HG02610 (cell line): ENCODE results near the gene IRF4.

Source experiments
- ATAC-seq: cut with Tn5 transposase; IDR thresholded peaks from one replicate; pipeline ENCODE4 v1.9.1; 2021; ENCODE audit warnings: mild to moderate bottlenecking, moderate library complexity; ENCODE audit not compliant: unreplicated experiment

The IRF4 gene

DNA sequence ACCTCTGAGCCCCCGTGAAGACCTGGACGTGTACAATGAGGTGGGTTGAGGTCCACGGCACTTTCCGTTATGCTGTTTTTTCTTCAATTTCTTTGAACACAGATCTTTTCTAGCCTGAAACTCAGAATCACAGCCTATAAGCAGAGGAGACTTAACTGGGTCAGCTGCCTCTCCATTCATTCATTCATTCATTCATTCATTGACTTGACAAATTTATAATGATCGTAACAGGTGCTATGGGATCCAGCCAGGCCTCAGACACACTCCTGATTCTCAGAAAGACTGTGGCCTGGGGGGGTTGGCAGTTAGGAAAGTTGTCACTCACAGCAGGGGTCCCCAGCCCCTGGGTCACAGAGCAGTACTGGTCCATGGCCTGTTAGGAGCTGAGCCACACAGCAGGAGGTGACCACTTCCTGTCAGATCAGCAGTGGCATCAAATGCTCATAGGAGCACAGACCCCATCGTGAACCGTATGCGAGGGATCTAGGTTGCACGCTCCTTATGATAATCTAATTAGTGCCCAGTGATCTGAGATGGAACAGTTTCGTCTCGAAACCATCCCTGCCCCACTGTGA is 38.6 kb upstream of the IRF4 start:
- ATAC-seq = no peak

DNA sequence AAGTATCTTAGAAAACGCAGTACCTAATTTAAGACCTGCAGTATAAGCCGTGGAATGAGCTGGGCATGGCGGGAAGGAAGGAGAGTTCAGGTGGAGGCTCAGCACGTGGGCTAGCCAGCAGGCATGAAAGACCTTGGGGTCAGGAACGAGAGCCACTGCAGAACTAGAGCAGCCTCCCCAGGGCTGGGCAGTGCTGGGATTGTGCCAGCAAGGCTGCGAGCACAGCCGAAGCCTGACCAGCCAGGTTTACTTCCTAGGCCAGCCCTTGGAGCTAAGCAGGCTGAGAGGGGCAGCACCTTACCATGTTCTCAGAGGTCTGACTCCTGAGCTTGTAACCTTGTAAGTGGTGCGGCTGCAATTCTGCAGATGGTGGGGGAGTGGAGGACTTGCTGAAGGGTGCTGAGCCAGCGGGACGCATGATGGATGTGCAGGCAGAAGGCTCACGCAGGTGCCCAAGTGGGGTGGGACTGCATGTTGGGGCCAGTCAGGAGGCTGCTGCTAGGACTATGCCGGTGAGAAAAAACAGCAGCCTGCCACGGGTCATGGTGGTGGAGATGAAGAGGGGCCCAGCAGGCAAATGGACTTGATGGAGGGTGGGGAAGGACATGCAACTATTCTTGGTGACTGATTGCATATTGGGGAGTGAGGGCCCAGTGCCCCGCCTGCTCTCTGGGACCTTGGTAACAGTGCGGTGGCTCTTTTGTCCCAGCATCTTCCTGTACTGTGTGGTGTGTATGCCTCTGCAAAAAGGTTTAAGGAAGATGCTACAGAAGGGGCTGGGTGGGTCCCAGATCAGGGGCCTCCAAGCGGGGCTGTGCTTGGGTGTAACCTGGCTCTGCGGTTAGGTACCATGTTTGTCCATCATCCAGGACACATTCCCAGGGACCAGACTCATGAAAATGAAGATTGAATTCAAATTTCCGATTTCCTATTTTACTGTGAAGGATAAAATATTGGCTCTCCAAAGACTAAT is 37.6 kb upstream of the IRF4 start:
- no peak for ATAC-seq

DNA sequence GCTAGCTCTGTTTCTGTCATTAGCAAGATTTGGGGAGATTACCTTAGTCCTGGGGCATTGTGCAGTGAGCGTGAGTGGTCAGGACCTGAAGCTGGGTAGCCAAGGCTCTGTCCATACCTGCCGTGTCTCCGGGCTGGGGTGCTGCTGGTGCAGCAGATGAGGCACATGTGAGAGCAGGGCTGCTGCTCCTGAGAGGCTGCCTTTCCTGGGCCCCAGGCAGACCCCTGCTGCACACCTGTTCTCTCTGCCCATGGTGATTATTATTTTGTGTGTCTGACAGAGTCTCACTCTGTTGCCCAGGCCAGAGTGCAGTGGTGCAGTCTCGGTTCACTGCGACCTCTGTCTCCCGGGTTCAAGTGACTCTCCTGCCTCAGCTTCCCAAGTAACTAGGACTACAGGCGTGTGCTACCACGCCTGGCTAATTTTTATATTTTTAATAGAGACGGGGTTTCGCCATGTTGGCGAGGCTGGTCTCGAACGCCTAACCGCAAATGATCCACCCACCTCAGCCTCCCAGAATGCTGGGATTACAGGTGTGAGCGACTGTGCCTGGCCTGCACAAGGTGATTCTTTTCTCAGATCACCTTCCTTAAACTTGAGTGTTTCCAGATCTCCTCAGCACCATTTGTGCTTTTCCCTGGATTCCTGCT is 36.8 kb upstream of the IRF4 start:
- no peak for ATAC-seq

DNA sequence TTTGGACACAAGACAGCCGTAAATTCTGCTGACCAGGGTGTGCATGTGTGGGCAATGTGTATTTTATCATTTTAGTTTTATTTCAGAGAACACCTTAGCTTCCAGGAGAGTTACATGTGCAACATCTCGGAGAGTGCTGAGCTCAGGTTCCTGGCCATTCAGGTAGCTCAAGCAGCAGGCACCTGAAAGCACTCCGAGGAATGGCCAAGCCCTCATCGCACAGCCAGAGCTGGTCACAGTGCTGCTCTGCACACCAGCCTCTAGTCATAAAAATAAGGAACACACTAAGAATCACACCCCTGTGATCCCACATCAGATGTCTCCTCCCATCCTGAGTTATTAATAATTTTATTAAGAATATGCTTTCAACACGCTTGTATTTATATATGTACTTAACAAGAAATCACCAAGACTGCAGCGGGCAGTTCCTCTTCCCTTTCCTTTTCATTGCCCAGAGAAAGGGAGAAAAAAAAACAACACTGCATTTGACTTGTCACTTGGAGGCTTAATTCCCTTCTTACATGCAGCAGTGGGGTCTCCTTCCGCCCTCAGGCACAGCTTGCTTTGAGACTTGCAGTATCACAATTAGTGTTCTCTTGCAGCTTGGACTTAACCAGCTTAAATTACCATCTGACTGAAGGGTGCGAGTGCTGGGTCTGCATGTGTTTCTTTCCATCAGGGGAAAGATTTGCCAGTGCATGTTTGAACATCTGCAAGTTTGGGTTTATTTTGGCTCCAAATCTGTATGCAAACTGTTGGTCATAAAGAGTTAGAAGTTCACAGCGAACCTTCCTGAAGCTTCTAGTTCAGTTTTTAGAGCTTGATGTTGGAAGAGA is 36.0 kb upstream of the IRF4 start:
- peak; percentile 25 for ATAC-seq

DNA sequence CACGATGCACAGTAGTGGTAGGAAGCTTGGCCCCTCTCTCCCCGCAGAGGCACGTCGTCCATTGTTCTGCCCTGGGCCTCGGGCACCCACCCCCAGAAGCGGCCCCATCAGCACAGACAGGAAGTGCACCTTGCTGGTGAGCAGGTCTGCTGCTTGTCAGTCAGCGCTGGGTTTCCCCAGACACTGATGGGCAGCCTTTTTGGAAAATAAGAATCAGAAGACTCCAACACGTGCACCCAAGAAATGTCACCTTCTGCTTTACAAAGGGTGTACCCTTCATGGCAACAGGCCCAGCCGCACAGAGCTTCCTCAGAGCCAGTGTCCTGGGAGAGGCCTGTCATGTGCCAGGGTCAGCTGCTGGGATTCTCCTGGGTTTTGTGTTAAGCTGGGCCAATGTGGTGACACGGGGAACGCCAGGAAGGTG is 34.7 kb upstream of the IRF4 start:
- ATAC-seq = peak; percentile 61

DNA sequence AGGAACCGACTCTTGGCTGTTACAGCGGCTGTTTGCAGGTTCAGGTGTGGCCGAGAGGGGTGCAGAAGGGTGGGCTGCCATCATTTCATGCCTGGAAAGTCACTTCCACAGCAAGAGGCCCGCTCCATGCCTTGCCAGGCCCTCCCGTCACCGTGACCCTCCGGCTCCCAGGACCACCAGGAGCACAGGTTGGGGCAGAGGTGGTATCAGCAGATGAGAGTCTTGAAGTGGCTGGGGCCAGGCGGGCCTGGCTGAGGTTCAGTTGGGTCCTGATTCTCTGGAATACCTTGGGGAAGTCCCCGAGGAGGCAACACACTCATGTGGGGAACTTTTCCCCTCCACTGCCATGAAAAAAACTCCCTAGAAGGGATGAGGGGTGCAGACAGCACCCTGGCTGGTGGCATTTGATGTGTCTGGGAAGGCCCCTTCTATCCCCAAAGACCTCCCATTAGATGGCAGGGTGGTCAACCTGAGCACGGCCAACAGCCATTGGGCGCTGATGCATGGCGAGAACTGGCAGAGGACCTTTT is 34.2 kb upstream of the IRF4 start:
- ATAC-seq = no peak

DNA sequence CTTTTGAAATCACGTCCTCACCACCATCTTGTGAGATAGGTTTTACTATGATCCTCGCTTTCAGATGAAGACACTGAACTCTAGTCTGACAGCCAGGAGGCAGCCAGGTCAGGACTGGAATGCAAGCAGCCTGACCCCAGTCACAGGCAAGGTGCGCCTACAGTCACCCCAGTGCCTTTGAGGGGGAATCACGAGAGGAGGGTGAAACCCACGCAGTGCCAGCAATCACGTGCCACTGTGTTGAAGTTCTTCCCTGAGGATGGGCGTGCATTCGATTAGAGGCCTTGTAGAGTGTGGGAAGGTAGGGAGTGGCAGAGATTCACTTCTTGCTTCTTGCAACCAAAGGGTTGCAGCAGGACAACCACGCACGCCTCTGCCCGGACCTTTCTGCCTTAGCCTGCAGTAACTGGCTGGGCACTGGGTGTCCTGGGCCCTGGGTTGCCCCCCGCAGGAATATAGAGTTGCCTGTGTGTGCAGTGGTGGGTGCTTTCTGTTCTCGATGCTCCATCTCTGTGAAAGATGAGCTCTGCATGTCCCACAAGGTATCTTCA is 33.7 kb upstream of the IRF4 start:
- ATAC-seq = no peak

DNA sequence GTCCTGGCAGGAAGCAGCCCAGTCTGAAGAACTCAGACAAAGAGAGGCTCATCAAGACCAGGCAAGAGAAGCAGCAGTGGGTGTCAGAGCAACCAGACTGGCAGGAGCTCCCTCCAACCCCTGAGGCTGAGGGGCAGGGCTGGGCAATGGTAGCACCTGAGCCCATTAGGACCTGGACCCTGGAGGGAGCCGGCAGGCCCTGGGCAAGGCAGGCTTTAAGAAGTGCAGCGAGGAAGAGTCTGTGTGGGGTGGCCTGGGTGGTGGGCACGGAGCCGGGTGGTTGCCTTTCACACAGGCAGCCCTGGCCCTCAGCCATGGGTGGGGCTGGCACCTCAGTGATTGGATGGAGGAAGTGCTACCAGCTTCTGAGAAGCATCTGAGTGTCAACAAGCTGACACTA is 33.1 kb upstream of the IRF4 start:
- ATAC-seq = no peak

DNA sequence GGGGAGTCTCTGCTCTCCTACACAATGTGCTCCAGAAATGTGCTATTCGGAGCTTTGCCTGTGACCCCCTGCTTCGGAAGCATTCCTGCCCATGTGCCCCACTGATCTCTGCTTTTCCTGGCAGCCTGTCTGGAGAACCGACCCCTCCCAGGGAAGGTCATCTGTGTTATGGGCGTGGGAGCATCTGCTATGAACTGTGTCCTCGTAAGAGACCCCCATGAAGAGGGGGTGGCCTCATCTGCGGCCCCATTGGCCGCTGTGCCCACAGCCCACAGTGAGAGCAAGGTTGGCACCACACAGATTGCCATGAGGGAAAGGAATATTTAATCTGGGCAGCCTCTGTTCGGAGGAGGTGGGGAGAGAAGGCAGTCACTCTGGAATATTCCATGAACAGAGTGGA is 32.7 kb upstream of the IRF4 start:
- no peak for ATAC-seq

DNA sequence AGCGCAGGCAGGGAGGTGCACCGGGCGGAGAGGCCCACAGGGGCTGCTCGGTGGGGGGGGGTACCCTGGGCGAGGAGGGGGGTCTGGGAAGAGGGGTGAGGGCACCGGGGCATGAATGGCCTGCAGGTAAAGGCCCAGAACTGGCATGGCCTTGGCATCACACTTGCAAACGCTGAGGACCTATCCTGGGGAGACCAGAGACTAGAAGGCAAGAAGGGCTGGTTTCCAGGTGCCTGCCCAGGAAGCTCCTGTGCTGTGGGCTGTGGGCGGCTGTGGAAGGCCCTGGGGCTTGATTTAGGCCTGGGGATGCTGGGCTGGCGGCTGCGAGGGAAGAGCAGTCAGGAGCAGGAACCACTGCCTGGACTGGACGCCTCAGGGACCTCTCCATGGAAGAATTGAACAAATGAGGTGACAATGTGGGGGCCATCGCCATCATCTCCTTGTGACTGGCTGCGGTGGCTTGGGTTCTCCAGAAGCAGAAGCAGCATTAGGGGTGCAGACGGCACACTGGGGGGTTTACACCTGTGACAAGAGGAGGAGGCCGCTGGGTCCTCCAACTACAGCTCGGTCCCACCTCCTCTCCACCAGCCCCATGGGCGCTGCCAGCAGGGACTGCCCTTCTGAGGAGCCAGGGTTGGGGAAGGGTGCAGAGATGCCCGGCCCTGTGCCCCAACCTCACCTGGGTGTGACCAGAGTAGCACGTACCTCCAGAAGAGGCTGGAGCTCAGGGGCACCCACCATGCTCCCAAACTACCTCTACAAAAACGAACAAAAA is 32.1 kb upstream of the IRF4 start:
- no peak for ATAC-seq

DNA sequence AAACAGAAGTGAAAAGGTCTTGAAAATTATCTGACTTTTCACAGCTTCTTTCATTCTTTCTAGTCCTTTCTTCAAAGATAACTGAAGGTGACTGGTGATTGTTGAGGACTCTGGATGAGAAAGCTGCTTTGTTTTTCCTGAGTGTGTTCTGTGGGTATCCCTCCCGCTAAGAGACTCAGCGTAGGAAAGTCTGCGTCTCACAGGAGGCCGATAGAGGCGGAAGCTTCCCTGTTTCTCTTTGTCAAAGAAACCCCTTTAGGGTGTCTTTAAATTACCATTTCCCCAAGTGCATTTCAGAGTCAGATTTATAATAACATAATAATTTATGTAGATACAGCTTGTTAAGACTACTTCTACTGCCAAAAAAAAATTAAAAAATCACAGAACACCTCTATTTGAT is 31.2 kb upstream of the IRF4 start:
- ATAC-seq = no peak

DNA sequence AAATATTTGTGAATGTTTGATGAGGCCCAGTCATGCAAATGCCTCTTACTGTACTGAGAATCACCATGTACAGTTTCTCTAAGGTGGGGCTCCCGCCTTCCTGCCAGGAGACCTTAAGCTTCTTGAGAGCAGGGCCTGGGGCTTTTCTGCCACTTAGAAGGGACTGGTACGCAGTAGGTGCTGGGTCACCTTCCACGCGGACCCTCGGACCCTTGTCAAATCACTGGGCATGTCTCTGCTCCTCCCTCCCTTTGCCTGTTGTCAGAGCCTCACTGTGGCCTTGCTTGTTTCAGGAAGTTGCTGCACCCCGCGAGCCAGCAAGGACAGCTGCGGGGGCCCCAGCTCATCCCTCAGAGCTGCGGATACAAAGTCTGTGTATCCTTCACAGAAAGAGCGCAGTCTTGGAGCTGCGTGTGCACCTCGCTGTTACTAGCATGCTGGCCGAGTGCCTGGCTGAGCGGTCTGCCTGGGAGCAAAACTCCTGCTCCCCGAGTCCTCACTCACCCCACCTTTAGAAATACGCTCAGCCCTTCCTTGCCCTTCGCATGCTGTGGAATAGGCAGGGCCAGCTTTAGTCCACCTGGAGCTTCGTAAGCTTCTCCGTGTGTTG is 30.7 kb upstream of the IRF4 start:
- ATAC-seq = no peak

DNA sequence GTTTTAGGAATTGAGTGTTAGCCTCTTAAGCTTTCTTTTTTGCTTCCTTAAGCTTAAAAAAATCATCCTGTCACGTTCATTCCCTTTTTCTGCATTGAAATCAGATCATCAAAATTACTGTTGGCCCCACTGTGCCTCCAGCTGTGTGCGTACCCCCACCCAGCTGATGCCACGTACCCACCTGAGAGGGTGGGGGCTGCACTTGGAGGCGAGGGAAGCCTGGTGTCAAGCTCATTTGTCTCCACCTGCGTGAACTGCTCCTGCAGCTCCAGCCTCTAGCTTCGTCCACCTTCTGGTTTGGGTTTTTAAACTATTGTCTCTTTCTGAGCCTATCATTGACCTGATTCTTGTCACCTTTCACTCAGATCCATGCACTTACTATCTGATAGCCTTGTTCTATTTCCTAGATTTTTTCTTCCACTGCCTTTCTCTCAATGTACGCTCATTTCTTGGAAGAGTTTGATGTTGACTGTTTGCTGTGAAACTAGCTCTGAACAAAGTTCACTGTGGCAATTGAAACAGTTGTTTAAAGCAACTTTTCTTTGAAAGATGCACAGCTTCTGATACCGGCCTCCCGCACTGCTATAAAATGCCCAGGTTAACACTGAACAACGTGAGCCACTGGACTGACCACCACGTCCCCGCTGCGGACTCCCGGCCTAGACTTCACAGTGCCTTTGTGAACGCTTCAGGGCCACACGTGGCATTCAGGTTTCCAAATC is 30.0 kb upstream of the IRF4 start:
- ATAC-seq = no peak

DNA sequence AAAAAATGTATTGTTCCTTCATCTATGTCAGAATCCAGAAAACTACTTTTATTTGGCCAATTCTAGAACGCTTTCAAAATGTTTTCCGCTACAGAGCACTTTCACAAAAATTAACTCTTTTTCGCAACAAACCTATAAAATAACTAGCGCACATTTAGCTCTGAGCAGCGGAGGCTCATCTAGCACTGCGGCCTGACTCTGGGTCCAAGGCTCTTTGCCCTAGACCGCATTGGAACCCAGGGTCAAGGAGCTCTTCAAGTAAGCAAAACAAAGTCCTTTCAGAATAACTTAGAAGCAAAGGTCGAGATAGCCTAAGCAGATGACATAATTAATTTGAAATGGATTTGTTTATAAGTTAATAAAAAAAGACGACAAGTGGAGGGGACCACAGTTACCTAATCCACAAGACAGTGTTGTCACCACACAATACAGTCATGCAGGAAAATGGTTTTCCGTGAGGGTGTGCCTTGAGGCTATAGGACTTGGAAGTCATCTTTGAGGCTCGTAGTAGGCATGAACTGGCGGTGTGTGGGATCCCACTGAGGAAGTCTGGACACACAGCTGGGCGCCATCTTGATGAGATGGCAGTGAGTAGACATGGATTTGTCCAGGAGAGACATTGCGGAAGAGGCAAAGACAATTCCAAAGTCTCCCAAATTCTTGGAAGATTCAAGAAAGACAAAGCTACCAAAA is 29.2 kb upstream of the IRF4 start:
- ATAC-seq = no peak

DNA sequence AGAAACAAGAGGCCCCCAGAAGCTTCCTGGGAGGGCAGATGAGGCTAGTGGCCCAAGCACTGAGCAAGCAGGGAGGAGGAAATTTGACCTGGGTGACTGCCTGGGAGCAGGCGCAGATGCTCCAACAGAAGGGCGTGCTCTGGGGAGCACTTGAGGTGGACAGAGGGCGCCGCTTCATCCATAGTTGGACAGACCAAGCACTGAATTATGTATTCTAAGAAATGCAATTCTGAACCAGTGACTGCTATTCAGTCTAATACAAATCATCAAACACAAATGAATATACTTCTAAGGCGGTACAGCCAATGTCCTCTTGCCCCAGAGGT is 28.7 kb upstream of the IRF4 start:
- ATAC-seq = no peak

DNA sequence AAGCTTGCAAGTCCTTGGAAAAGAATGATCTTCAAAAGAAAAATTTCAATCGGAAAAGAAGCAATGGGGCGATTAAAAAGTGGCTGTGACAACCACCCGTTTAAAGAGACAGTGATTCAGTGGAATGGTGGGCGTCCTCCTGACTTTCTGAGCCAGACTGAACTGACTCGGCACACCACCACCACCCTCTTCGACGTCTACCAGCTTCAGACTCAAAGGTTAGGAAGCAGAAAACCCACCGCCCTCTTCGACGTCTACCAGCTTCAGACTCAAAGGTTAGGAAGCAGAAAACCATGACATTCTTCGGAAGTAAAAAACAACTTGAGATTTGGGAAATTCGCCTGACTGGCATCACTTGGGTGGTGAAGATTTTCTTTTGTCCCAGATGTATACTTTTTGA is 28.3 kb upstream of the IRF4 start:
- ATAC-seq = no peak

DNA sequence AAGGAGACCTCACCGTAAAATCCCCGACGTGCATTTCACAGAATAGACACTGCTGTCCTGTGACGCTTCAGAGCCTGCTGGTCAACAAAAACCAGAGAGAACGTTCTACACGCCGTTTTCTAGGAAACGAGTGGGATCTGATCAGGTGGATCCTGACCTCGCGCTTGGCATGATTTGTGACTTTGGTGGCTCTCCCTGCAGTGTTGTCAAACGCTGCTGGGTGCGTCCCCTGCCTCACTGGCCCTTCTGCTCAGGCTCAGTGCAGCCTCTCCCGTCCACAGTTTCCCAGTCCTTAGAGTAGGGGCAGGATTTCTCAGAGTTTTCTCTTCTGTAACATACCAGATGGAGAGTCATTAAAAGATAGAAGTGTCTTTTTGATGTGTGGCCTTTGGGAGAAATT is 27.6 kb upstream of the IRF4 start:
- ATAC-seq = no peak
